Measurements from ENCODE around the gene ANKRD39.

- TF ChIP-seq CTCF (IDR thresholded peaks at IDR 0.05) (no peak), POLR2A (IDR thresholded peaks at IDR 0.05) (no peak)
Measured at GRCh38 chr2:96884299-96885094, 26.7 kb upstream of the ANKRD39 start.

Measured in testis (tissue), 2 donors.